GM12878 (cell line): ENCODE results near the gene GDAP2. TPM values are rescaled to one million over a fixed set of nuclear protein-coding genes. Genes with fewer than 3 reads are reported as not detected.

Experiments
- ATAC-seq: fragments of 200-7000 bp; cut with Tn5 transposase; 3 replicates; pipeline ENCODE4 v1.9.1; 2020; ENCODE audit warnings: mild to moderate bottlenecking, moderate library complexity
- BruUV-seq: library from RNA; stranded (reverse); fragments of 400-500 nt; replicated peaks from 2 replicates; lab custom pipeline; 2021; lab: Mats Ljungman, UMichigan
- CTCF ChIA-PET: fragments of 300-600 bp; sonication (Branson Sonifier 250); formaldehyde crosslinking; extraction: SDS; loops from one replicate; lab custom pipeline; 2021; ENCODE audit warnings: inconsistent platforms; lab: Yijun Ruan, JAX
- POLR2A ChIA-PET: fragments of 350-600 bp; formaldehyde crosslinking; extraction: SDS; loops from one replicate; lab custom pipeline; 2021; ENCODE audit warnings: inconsistent platforms; lab: Charles Lee
- RAD21 ChIA-PET: fragments of 300-600 bp; sonication (Branson Sonifier 250); formaldehyde crosslinking; loops from one replicate; lab custom pipeline; 2023; ENCODE audit warnings: antibody characterized with exemption; ENCODE audit not compliant: unreplicated experiment; lab: Charles Lee
- SMC1A ChIA-PET: fragments of 300-600 bp; sonication (Branson Sonifier 250); formaldehyde crosslinking; loops from one replicate; lab custom pipeline; 2023; ENCODE audit not compliant: unreplicated experiment, uncharacterized antibody; lab: Charles Lee
- DNase-seq: peaks from one replicate; pipeline ENCODE4 v3.0.0-alpha.2; 2011; ENCODE audit warnings: low read depth, low spot score
- FAIRE-seq: peaks from 3 replicates; lab custom pipeline; 2011; peaks lifted over from hg19 to GRCh38; lab: Jason Lieb, UNC
- H2AFZ ChIP-seq: 2 replicates; pipeline ENCODE4 v1.6.0; 2011; ENCODE audit warnings: low read depth, low read length, control low read depth; ENCODE audit not compliant: control insufficient read depth
- H3K27ac ChIP-seq: 2 replicates; pipeline ENCODE4 v1.5.1; 2011; ENCODE audit warnings: control low read depth; ENCODE audit not compliant: control insufficient read depth, insufficient read depth
- H3K27me3 ChIP-seq, 2 experiments: replicated peaks in 1 of 2; 2 replicates each; pipeline versions ENCODE4 v1.6.0 to v1.6.1; 2011; ENCODE audit warnings: low read length in 1 of 2; ENCODE audit not compliant: control insufficient read depth in 2 of 2, insufficient read depth in 2 of 2
- H3K36me3 ChIP-seq, 2 experiments: 2 replicates each; pipeline ENCODE4 v1.5.1; 2011; ENCODE audit warnings: low read length in 1 of 2; ENCODE audit not compliant: control insufficient read depth in 2 of 2, insufficient read depth in 2 of 2
- H3K4me1 ChIP-seq: 2 replicates; pipeline ENCODE4 v1.6.1; 2011; ENCODE audit warnings: mild to moderate bottlenecking, low read length, moderate library complexity, mixed read lengths; ENCODE audit not compliant: control insufficient read depth, insufficient read depth
- H3K4me2 ChIP-seq: 2 replicates; pipeline ENCODE4 v1.6.0; 2011; ENCODE audit warnings: control low read depth; ENCODE audit not compliant: control insufficient read depth, insufficient read depth
- H3K4me3 ChIP-seq: fragments of 200-600 bp; sonication (generic); 2 replicates; pipeline ENCODE4 v1.5.1; 2016
- H3K79me2 ChIP-seq: 2 replicates; pipeline ENCODE4 v1.6.0; 2011; ENCODE audit warnings: low read length; ENCODE audit not compliant: control insufficient read depth, insufficient read depth
- H3K9ac ChIP-seq: 2 replicates; pipeline ENCODE4 v1.8.0; 2011; ENCODE audit warnings: low read length, control low read depth, mixed read lengths; ENCODE audit not compliant: control insufficient read depth, insufficient read depth
- H3K9me3 ChIP-seq: replicated peaks from 3 replicates; pipeline ENCODE4 v1.5.1; 2011; ENCODE audit warnings: mild to moderate bottlenecking, low read length; ENCODE audit not compliant: control insufficient read depth, insufficient read depth
- H4K20me1 ChIP-seq: 2 replicates; pipeline ENCODE4 v1.6.0; 2011; ENCODE audit not compliant: control insufficient read depth, insufficient read depth
- ATF7 ChIP-seq: fragments of 450-650 bp; IDR thresholded peaks from 2 replicates; pipeline ENCODE4 v1.6.1; 2016; ENCODE audit warnings: low read depth, mild to moderate bottlenecking
- BCL3 ChIP-seq: IDR thresholded peaks from 2 replicates; pipeline ENCODE4 v1.6.1; 2011; ENCODE audit warnings: borderline replicate concordance, low read depth, mild to moderate bottlenecking, moderate library complexity, low read length; ENCODE audit not compliant: insufficient read depth, poor library complexity, severe bottlenecking
- CUX1 ChIP-seq: IDR thresholded peaks from 2 replicates; pipeline ENCODE4 v1.6.1; 2012; ENCODE audit warnings: improper control_type of control experiment, low read depth, low read length; ENCODE audit not compliant: insufficient replicate concordance
- FOXK2 ChIP-seq: fragments of 450-650 bp; IDR thresholded peaks from 2 replicates; pipeline ENCODE4 v1.6.1; 2017; ENCODE audit warnings: mild to moderate bottlenecking, moderate library complexity
- NFYA ChIP-seq: IDR thresholded peaks from 2 replicates; pipeline ENCODE4 v1.6.1; 2011; ENCODE audit warnings: low read depth, mild to moderate bottlenecking, low read length, improper control_type of control experiment, borderline replicate concordance
- NR2C1 ChIP-seq: fragments of 450-650 bp; IDR thresholded peaks from 2 replicates; pipeline ENCODE4 v1.6.1; 2017; ENCODE audit warnings: antibody characterized with exemption, mild to moderate bottlenecking, moderate library complexity
- PAX8 ChIP-seq: fragments of 450-650 bp; IDR thresholded peaks from 2 replicates; pipeline ENCODE4 v1.6.1; 2017; ENCODE audit warnings: mild to moderate bottlenecking, moderate library complexity
- RBBP5 ChIP-seq: fragments of 200-600 bp; sonication (generic); conservative IDR thresholded peaks from 2 replicates; pipeline ENCODE4 v1.6.1; 2016
- SMAD5 ChIP-seq: IDR thresholded peaks from 2 replicates; pipeline ENCODE4 v1.6.1; 2016; ENCODE audit warnings: antibody characterized with exemption, low read depth
- TBL1XR1 ChIP-seq: IDR thresholded peaks from 2 replicates; pipeline ENCODE4 v1.6.1; 2012; ENCODE audit warnings: low read depth, low read length, improper control_type of control experiment
- TCF12 ChIP-seq: IDR thresholded peaks from 2 replicates; pipeline ENCODE4 v1.6.1; 2011; ENCODE audit warnings: low read depth, mild to moderate bottlenecking, low read length
- ZNF217 ChIP-seq: fragments of 450-650 bp; IDR thresholded peaks from 2 replicates; pipeline ENCODE4 v1.6.1; 2017; ENCODE audit warnings: antibody characterized with exemption, mild to moderate bottlenecking
- WGBS: methylation state at CpG from one replicate; pipeline ENCODE4 v1.1.6; 2016; ENCODE audit warnings: low lambda C conversion rate; ENCODE audit not compliant: insufficient replicate concordance, insufficient coverage; ENCODE audit errors: missing lambda C conversion rate; 5-methylcytosine and 5-hydroxymethylcytosine counted together
- in situ Hi-C: fragments of 300-500 bp; cut with MboI; formaldehyde crosslinking; loops from 9 replicates; pipeline ENCODE4 v1.14.3; 2018; ENCODE audit warnings: mixed read lengths
- intact Hi-C: fragments of 100-400 bp; cut with micrococcal nuclease; formaldehyde crosslinking; loops from one replicate; pipeline ENCODE4 v1.14.2; 2022; ENCODE audit not compliant: unreplicated experiment
- polyA plus RNA-seq, 11 experiments: library from polyadenylated mRNA; depleted of rRNA in 4 of 11; unstranded in 6 of 11; stranded (reverse) in 5 of 11; fragments of >200 nt; fragmentation: Nextera tagmentation in 4 of 11; fragmentation: Illumina TruSeq in 1 of 11; extraction: Ambion mirVana in 4 of 11; extraction: Trizol in 1 of 11; gene quantifications; 1 replicate in 1 of 11; 2 replicates in 10 of 11; pipeline versions ENCODE4 v1.2.1 to v1.2.3, GENCODE V29; 2011 to 2016; ENCODE audit warnings: inconsistent platforms in 2 of 11, missing spikeins in 2 of 11, low read depth in 1 of 11
- total RNA-seq, 4 experiments: library from RNA; depleted of rRNA in 3 of 4; stranded (reverse); fragments of >200 nt in 3 of 4; fragmentation: Illumina TruSeq in 1 of 4; extraction: Trizol in 1 of 4; gene quantifications; 2 replicates each; pipeline versions ENCODE4 v1.2.1 to v1.2.3, GENCODE V29; 2013 to 2021
- TF ChIP-seq, protein P1 (sequence below), 3 experiments: IDR thresholded peaks in 2 of 3; conservative IDR thresholded peaks in 1 of 3; 2 replicates each; pipeline ENCODE4 v1.5.1; 2011; ENCODE audit warnings: low read depth in 3 of 3, low read length in 3 of 3, mild to moderate bottlenecking in 3 of 3, control low read depth in 2 of 3, moderate library complexity in 2 of 3, inconsistent platforms in 1 of 3, mixed read lengths in 1 of 3; ENCODE audit not compliant: control insufficient read depth in 2 of 3, insufficient read depth in 1 of 3; ENCODE audit errors: extremely low read depth in 1 of 3

The GDAP2 gene
- total and polyA plus RNA-seq, 10 of the 15 experiments (the other 5 are each of a cell fraction or from before 2014, with no cell fraction given) = 2.6 to 19.2 (median 11.4) TPM

GRCh38 chr1:117877823-117878222, 51.6 kb downstream of the GDAP2 start:
- intact Hi-C loops = no loop called here
- Histone ChIP-seq H3K27ac (no peak overlapping the region), H2AFZ (no peak overlapping the region), H3K4me1 (no peaks in the 10 kb centered on the region), H3K9me3 (no peaks in the 10 kb centered on the region; the same call in 2 of the 3 replicates), H3K4me3 (no peak overlapping the region), H3K79me2 (no peaks in the 10 kb centered on the region), H3K9ac (no peak overlapping the region), H4K20me1 (no peaks in the 10 kb centered on the region), H3K27me3 (no peaks in the 10 kb centered on the region), H3K36me3 (no peaks in the 10 kb centered on the region; a peak in 1 of 4 replicates), H3K4me2 (no peak overlapping the region)
- CTCF ChIA-PET = interaction anchor here (2.8 kb wide), 1 partner anchor 18 kb away, joined by 14 read pairs; no protein-coding TSS in a partner anchor
- no peak for DNase-seq
- 95% methylated on average over 1 of the region's 1 CpG for WGBS
- no peak for FAIRE-seq
- RAD21 ChIA-PET = no interaction called here
- TF ChIP-seq NFYA (no peak), SMAD5 (no peak), BCL3 (no peak), TCF12 (no peak), ZNF217 (no peak), TBL1XR1 (no peak), PAX8 (no peak), FOXK2 (no peak), NR2C1 (no peak), CUX1 (no peak), ATF7 (no peak), RBBP5 (no peak)
- TF ChIP-seq, protein P1, sequence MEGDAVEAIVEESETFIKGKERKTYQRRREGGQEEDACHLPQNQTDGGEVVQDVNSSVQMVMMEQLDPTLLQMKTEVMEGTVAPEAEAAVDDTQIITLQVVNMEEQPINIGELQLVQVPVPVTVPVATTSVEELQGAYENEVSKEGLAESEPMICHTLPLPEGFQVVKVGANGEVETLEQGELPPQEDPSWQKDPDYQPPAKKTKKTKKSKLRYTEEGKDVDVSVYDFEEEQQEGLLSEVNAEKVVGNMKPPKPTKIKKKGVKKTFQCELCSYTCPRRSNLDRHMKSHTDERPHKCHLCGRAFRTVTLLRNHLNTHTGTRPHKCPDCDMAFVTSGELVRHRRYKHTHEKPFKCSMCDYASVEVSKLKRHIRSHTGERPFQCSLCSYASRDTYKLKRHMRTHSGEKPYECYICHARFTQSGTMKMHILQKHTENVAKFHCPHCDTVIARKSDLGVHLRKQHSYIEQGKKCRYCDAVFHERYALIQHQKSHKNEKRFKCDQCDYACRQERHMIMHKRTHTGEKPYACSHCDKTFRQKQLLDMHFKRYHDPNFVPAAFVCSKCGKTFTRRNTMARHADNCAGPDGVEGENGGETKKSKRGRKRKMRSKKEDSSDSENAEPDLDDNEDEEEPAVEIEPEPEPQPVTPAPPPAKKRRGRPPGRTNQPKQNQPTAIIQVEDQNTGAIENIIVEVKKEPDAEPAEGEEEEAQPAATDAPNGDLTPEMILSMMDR (IDR thresholded peaks at IDR 0.05 in 2 of 3, conservative IDR thresholded peaks at IDR 0.05 in 1 of 3; ENCODE audit: control insufficient read depth in 2 of 3, extremely low read depth in 1 of 3, insufficient read depth in 1 of 3, low read depth in 3 of 3, low read length in 3 of 3) = no peak
- SMC1A ChIA-PET = no interaction called here
- no peak for ATAC-seq
- in situ Hi-C loops = no loop called here
- POLR2A ChIA-PET = no interaction called here
- BruUV-seq = no TSS peak
